ENCODE measurements around the gene SLC18A2.

DNA sequence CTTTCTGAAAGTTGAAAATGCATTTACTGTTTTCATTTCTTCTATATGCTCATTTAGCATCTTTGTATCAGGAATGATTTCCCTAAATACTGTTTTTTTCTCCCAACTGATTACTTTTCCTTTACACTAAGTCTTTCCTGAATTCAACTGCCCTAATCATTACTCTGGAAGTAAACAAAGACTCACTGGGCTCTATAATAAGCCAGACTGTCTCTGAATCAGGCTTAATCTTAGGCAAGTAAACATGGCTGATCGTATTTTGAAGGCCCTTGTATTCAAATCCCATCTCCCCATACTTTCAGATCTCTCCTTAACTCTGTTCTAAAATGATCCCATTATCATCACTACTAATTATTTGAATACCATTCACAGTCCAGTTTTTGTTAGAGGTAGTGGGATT lies 72.7 kb downstream of the SLC18A2 start:
- TF ChIP-seq BHLHE40 (IDR thresholded peaks at IDR 0.05; ENCODE audit: low read depth, low read length) (no peak), HOXA7 (CRISPR knock-in tag; IDR thresholded peaks at IDR 0.05) (no peak), HDAC2 (IDR thresholded peaks at IDR 0.05) (no peak), MYC (IDR thresholded peaks at IDR 0.05; ENCODE audit: borderline replicate concordance, low read length) (no peak), POLR2A (IDR thresholded peaks at IDR 0.05; ENCODE audit: low read length) (no peak), MAX (IDR thresholded peaks at IDR 0.05) (no peak), EP300 (IDR thresholded peaks at IDR 0.05) (no peak), RAD21 (conservative IDR thresholded peaks at IDR 0.05 in 1 of 2, IDR thresholded peaks at IDR 0.05 in 1 of 2) (no peak)
- TF ChIP-seq, protein P1, sequence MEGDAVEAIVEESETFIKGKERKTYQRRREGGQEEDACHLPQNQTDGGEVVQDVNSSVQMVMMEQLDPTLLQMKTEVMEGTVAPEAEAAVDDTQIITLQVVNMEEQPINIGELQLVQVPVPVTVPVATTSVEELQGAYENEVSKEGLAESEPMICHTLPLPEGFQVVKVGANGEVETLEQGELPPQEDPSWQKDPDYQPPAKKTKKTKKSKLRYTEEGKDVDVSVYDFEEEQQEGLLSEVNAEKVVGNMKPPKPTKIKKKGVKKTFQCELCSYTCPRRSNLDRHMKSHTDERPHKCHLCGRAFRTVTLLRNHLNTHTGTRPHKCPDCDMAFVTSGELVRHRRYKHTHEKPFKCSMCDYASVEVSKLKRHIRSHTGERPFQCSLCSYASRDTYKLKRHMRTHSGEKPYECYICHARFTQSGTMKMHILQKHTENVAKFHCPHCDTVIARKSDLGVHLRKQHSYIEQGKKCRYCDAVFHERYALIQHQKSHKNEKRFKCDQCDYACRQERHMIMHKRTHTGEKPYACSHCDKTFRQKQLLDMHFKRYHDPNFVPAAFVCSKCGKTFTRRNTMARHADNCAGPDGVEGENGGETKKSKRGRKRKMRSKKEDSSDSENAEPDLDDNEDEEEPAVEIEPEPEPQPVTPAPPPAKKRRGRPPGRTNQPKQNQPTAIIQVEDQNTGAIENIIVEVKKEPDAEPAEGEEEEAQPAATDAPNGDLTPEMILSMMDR (IDR thresholded peaks at IDR 0.05) = no peak

All from A549 (cell line).